HepG2 (cell line): Measurements from ENCODE around the gene NMRAL1. TPM values are rescaled to one million over a fixed set of nuclear protein-coding genes. Genes with fewer than 3 reads are reported as not detected.
A peak's percentile ranks its signal among the peaks of the same experiment; 100 is the strongest.

Source experiments
- CHD2 ChIP-seq: IDR thresholded peaks from 2 replicates; pipeline ENCODE4 v1.6.1; 2011; ENCODE audit warnings: low read depth, low read length, improper control_type of control experiment
- FOSL1 ChIP-seq: sonication (generic); formaldehyde crosslinking; IDR thresholded peaks from 2 replicates; pipeline ENCODE4 v1.9.0; 2021; ENCODE audit warnings: missing genetic modification reagents, borderline replicate concordance
- HIVEP1 ChIP-seq: sonication (generic); formaldehyde crosslinking; IDR thresholded peaks from 2 replicates; pipeline ENCODE4 v1.4.0; 2020; ENCODE audit warnings: mild to moderate bottlenecking, missing genetic modification reagents
- MTA3 ChIP-seq: sonication (generic); formaldehyde crosslinking; IDR thresholded peaks from 2 replicates; pipeline ENCODE4 v1.4.0; 2020; ENCODE audit warnings: missing genetic modification reagents
- NFE2 ChIP-seq: sonication (generic); formaldehyde crosslinking; IDR thresholded peaks from 2 replicates; pipeline ENCODE4 v1.4.0; 2020; ENCODE audit warnings: missing genetic modification reagents
- PLRG1 ChIP-seq: fragments of 450-650 bp; conservative IDR thresholded peaks from 2 replicates; pipeline ENCODE4 v1.6.1; 2016
- POLR2A ChIP-seq, 2 experiments: IDR thresholded peaks; 2 replicates each; pipeline ENCODE4 v1.6.1; 2011; ENCODE audit warnings: low read depth in 2 of 2, low read length in 2 of 2, mild to moderate bottlenecking in 1 of 2, moderate library complexity in 1 of 2; ENCODE audit not compliant: insufficient read depth in 1 of 2
- RAD21 ChIP-seq: fragments of 450-650 bp; formaldehyde crosslinking; IDR thresholded peaks from 2 replicates; pipeline ENCODE4 v1.5.0; 2020; ENCODE audit warnings: mild to moderate bottlenecking
- RFX5 ChIP-seq: IDR thresholded peaks from 2 replicates; pipeline ENCODE4 v1.6.1; 2011; ENCODE audit warnings: low read depth, low read length, improper control_type of control experiment
- SETDB1 ChIP-seq: sonication (generic); formaldehyde crosslinking; IDR thresholded peaks from 2 replicates; pipeline ENCODE4 v1.5.1; 2020; ENCODE audit warnings: missing genetic modification reagents, mild to moderate bottlenecking, borderline replicate concordance
- TSC22D2 ChIP-seq: sonication (generic); formaldehyde crosslinking; IDR thresholded peaks from 2 replicates; pipeline ENCODE4 v1.5.1; 2020; ENCODE audit warnings: missing genetic modification reagents, mild to moderate bottlenecking, borderline replicate concordance
- ZFP1 ChIP-seq: IDR thresholded peaks from 2 replicates; pipeline ENCODE4 v1.6.1; 2016
- ZNF180 ChIP-seq: sonication (generic); formaldehyde crosslinking; IDR thresholded peaks from 2 replicates; pipeline ENCODE4 v1.4.0; 2020; ENCODE audit warnings: low read depth, missing genetic modification reagents, borderline replicate concordance
- ZNF30 ChIP-seq: sonication (generic); formaldehyde crosslinking; IDR thresholded peaks from 2 replicates; pipeline ENCODE4 v1.5.0; 2020; ENCODE audit warnings: mild to moderate bottlenecking, missing genetic modification reagents
- ZNF709 ChIP-seq: sonication (generic); formaldehyde crosslinking; IDR thresholded peaks from 2 replicates; pipeline ENCODE4 v1.5.0; 2020; ENCODE audit warnings: mild to moderate bottlenecking, missing genetic modification reagents
- ZNF780A ChIP-seq: sonication (generic); formaldehyde crosslinking; IDR thresholded peaks from 2 replicates; pipeline ENCODE4 v1.8.0; 2022; ENCODE audit warnings: mild to moderate bottlenecking, missing genetic modification reagents, moderate library complexity
- ZSCAN22 ChIP-seq: sonication (generic); formaldehyde crosslinking; IDR thresholded peaks from 2 replicates; pipeline ENCODE4 v1.4.0; 2020; ENCODE audit warnings: mild to moderate bottlenecking, missing genetic modification reagents
- ZSCAN30 ChIP-seq: sonication (generic); formaldehyde crosslinking; IDR thresholded peaks from 2 replicates; pipeline ENCODE4 v1.5.0; 2020; ENCODE audit warnings: mild to moderate bottlenecking, missing genetic modification reagents
- polyA plus RNA-seq, 8 experiments: library from polyadenylated mRNA; depleted of rRNA in 3 of 8; stranded (reverse) in 7 of 8; unstranded in 1 of 8; fragments of >200 nt; fragmentation: Illumina TruSeq in 4 of 8; extraction: Trizol in 4 of 8; gene quantifications; 2 replicates each; pipeline versions ENCODE4 v1.2.1 to v1.2.3, GENCODE V29; 2011 to 2016; ENCODE audit warnings: low read depth in 4 of 8, missing spikeins in 1 of 8, mixed read lengths in 1 of 8; ENCODE audit not compliant: insufficient read depth in 1 of 8
- total RNA-seq, 5 experiments: library from RNA; depleted of rRNA; stranded (reverse); fragments of >200 nt; fragmentation: Illumina TruSeq; extraction: Trizol; gene quantifications; 2 replicates each; pipeline ENCODE4 v1.2.3, GENCODE V29; 2016; ENCODE audit warnings: low read depth in 1 of 5
- TF ChIP-seq, protein P1 (sequence below): sonication (generic); formaldehyde crosslinking; IDR thresholded peaks from 2 replicates; pipeline ENCODE4 v1.4.0; 2020; ENCODE audit warnings: missing genetic modification reagents
- TF ChIP-seq, protein P2 (sequence below): IDR thresholded peaks from 2 replicates; pipeline ENCODE4 v1.6.1; 2016; ENCODE audit warnings: mild to moderate bottlenecking
- TF ChIP-seq, protein P3 (sequence below): sonication (generic); formaldehyde crosslinking; IDR thresholded peaks from 2 replicates; pipeline ENCODE4 v1.5.0; 2020; ENCODE audit warnings: mild to moderate bottlenecking, missing genetic modification reagents, moderate library complexity
- TF ChIP-seq, protein P4 (sequence below): sonication (generic); formaldehyde crosslinking; IDR thresholded peaks from 2 replicates; pipeline ENCODE4 v1.5.1; 2020; ENCODE audit warnings: missing genetic modification reagents, mild to moderate bottlenecking, borderline replicate concordance
- TF ChIP-seq, protein P5 (sequence below): sonication (generic); formaldehyde crosslinking; IDR thresholded peaks from 2 replicates; pipeline ENCODE4 v1.4.0; 2020; ENCODE audit warnings: mild to moderate bottlenecking, missing genetic modification reagents

NMRAL1 gene
- total and polyA plus RNA-seq, 2 of the 13 experiments (the other 11 are each of a cell fraction or from before 2014, with no cell fraction given): 30.8 to 33.1 TPM

DNA sequence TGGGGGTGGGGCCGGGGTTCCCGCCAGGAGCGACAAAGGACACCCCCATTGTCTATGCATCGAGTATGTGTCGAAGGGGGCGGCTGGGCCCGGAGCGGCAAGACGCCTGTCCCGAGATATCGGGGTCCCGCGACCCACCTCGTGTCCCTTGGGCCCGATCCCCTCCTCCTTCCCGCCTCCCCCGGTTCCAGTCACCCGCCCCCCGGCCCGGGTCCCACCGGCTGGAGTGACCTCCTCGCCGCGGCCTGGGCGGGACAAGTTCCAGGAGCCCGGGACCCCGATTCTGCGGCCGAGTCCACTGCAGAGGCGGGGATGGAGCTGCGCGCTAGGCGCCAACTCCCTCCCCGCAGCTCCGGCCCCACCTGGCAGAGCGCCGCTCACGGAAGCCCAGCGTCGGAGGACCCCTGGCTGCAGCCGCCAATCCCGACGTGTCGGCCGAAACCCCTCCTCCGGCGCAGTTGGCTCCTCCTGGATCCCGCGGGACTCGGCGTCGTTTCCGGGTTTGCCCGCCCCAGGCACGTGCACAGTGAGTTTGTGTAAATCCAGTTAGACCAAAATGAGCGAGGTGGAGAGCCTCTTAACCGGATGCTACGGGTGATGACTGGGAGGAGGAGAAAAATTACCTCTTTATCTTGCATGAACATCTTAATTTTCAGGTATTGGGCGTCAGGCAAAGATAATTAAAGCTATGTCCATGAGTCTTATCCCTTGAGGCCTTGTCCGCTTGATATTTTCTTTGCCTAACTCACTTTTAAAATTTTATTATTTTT is at the start of gene NMRAL1 (continued):
- TF ChIP-seq, protein P1, sequence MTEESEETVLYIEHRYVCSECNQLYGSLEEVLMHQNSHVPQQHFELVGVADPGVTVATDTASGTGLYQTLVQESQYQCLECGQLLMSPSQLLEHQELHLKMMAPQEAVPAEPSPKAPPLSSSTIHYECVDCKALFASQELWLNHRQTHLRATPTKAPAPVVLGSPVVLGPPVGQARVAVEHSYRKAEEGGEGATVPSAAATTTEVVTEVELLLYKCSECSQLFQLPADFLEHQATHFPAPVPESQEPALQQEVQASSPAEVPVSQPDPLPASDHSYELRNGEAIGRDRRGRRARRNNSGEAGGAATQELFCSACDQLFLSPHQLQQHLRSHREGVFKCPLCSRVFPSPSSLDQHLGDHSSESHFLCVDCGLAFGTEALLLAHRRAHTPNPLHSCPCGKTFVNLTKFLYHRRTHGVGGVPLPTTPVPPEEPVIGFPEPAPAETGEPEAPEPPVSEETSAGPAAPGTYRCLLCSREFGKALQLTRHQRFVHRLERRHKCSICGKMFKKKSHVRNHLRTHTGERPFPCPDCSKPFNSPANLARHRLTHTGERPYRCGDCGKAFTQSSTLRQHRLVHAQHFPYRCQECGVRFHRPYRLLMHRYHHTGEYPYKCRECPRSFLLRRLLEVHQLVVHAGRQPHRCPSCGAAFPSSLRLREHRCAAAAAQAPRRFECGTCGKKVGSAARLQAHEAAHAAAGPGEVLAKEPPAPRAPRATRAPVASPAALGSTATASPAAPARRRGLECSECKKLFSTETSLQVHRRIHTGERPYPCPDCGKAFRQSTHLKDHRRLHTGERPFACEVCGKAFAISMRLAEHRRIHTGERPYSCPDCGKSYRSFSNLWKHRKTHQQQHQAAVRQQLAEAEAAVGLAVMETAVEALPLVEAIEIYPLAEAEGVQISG: peak; percentile 49; the same call in 1 of the 2 replicates
- TF ChIP-seq ZNF709 (CRISPR knock-in tag): no peak
- peak; percentile 25; the same call in 1 of the 2 replicates for TF ChIP-seq HIVEP1 (CRISPR knock-in tag)
- TF ChIP-seq MTA3 (CRISPR knock-in tag): no peak
- TF ChIP-seq RAD21: no peak
- TF ChIP-seq, protein P2, sequence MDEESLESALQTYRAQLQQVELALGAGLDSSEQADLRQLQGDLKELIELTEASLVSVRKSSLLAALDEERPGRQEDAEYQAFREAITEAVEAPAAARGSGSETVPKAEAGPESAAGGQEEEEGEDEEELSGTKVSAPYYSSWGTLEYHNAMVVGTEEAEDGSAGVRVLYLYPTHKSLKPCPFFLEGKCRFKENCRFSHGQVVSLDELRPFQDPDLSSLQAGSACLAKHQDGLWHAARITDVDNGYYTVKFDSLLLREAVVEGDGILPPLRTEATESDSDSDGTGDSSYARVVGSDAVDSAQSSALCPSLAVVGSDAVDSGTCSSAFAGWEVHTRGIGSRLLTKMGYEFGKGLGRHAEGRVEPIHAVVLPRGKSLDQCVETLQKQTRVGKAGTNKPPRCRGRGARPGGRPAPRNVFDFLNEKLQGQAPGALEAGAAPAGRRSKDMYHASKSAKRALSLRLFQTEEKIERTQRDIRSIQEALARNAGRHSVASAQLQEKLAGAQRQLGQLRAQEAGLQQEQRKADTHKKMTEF (CRISPR knock-in tag): peak; percentile 71; the same call in 1 of the 2 replicates
- TF ChIP-seq, protein P3, sequence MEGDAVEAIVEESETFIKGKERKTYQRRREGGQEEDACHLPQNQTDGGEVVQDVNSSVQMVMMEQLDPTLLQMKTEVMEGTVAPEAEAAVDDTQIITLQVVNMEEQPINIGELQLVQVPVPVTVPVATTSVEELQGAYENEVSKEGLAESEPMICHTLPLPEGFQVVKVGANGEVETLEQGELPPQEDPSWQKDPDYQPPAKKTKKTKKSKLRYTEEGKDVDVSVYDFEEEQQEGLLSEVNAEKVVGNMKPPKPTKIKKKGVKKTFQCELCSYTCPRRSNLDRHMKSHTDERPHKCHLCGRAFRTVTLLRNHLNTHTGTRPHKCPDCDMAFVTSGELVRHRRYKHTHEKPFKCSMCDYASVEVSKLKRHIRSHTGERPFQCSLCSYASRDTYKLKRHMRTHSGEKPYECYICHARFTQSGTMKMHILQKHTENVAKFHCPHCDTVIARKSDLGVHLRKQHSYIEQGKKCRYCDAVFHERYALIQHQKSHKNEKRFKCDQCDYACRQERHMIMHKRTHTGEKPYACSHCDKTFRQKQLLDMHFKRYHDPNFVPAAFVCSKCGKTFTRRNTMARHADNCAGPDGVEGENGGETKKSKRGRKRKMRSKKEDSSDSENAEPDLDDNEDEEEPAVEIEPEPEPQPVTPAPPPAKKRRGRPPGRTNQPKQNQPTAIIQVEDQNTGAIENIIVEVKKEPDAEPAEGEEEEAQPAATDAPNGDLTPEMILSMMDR (CRISPR knock-in tag): peak; percentile 35; the same call in 1 of the 2 replicates
- no peak for TF ChIP-seq ZFP1 (CRISPR knock-in tag)
- TF ChIP-seq NFE2 (CRISPR knock-in tag): no peak
- TF ChIP-seq, protein P4, sequence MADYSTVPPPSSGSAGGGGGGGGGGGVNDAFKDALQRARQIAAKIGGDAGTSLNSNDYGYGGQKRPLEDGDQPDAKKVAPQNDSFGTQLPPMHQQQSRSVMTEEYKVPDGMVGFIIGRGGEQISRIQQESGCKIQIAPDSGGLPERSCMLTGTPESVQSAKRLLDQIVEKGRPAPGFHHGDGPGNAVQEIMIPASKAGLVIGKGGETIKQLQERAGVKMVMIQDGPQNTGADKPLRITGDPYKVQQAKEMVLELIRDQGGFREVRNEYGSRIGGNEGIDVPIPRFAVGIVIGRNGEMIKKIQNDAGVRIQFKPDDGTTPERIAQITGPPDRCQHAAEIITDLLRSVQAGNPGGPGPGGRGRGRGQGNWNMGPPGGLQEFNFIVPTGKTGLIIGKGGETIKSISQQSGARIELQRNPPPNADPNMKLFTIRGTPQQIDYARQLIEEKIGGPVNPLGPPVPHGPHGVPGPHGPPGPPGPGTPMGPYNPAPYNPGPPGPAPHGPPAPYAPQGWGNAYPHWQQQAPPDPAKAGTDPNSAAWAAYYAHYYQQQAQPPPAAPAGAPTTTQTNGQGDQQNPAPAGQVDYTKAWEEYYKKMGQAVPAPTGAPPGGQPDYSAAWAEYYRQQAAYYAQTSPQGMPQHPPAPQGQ (CRISPR knock-in tag): no peak
- no peak for TF ChIP-seq TSC22D2 (CRISPR knock-in tag)
- no peak for TF ChIP-seq FOSL1 (CRISPR knock-in tag)
- no peak for TF ChIP-seq ZNF180 (CRISPR knock-in tag)
- TF ChIP-seq ZSCAN22 (CRISPR knock-in tag): no peak
- TF ChIP-seq RFX5: no peak
- TF ChIP-seq ZNF30: no peak
- TF ChIP-seq CHD2: peak; percentile 94
- TF ChIP-seq POLR2A (IDR thresholded peaks at IDR 0.05; ENCODE audit: insufficient read depth in 1 of 2, low read depth in 2 of 2, low read length in 2 of 2): peak; percentile 62 to 75
- TF ChIP-seq ZSCAN30 (CRISPR knock-in tag): 0 out of 2 replicates have a peak, but pooled peaks have one; percentile 54
- TF ChIP-seq SETDB1: no peak
- TF ChIP-seq, protein P5, sequence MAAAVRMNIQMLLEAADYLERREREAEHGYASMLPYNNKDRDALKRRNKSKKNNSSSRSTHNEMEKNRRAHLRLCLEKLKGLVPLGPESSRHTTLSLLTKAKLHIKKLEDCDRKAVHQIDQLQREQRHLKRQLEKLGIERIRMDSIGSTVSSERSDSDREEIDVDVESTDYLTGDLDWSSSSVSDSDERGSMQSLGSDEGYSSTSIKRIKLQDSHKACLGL (CRISPR knock-in tag): no peak
- no peak for TF ChIP-seq ZNF780A
- no peak for TF ChIP-seq PLRG1
